Fibroblast of skin of scalp (primary cell): ENCODE results near the gene TRAF1.
A peak's percentile ranks its signal among the peaks of the same experiment; 100 is the strongest.

Experiments used
- DNase-seq: peaks from one replicate; pipeline ENCODE4 v3.0.0-alpha.2; 2013

TRAF1 gene

DNA sequence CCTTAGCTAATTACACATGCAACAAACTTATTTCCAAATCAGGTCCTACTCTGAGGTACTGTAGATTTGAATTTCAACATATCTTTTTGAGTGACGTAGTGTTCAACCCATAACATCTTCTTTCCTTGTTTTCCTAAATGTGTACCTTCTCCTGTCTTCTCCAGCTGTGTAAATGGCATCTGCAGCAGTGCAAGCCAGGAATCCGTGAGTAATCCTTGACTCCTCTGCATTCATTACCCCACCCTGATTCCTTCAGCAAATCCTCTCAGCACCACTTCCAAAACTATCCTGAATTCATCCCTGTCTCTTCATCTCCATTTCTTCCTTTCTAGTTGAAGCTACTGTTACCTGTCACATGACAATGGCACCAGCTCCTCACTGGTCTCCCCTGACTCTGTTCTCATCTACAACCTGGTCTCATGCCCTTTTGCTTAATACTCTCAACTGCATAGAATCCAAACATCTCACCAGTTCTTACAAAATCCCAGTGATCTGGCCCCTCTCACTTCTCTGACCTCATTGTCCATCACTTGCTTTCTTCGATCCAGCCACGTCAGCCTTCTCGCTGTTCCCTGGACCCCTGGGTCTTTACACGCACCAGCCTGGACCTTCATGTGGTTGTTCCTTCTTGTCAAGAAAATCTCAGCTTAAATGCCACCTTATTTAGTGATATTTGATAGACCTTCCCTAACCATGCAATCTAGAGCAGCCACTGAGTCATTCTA is 14.6 kb upstream of the TRAF1 start:
- DNase-seq = peak; percentile 40

DNA sequence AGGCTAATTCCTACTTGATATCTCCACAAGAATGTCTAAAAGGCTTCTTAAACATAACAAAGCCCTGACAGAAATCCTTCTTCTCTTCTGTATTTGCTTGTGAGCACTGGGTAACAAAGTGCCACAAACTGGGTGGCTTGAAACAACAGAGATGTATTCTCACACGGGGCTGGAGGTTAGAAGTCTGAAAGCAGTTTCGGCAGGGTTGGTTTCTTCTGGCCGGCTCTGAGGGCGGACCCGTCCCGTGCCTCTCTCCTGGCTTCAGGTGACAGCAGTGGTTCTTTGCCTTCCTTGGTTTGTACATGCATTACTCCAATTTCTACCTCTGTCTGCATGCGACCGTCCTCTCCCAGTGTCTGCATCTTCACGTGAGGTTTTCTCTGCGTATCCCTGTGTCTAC is 14.0 kb upstream of the TRAF1 start:
- DNase-seq = no peak

DNA sequence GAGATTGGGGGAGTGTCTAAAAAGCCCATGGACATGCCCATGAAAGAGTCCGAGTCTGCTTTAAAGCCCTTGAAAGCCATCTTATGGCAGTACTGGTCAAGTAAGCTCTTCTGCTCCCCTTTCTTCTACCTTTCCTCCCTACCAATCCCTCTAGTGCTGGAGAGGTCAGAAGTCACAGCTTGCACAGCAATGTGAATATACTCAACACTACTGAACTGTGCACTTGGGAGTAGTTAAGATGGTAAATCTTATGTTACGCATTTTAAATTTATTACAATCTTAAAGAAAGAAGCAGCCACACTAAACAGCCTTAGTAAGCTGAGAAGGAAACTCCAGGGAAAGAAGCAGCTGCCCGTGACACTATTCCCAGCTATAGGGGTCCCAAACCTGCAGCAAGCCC is 12.3 kb upstream of the TRAF1 start:
- no peak for DNase-seq

DNA sequence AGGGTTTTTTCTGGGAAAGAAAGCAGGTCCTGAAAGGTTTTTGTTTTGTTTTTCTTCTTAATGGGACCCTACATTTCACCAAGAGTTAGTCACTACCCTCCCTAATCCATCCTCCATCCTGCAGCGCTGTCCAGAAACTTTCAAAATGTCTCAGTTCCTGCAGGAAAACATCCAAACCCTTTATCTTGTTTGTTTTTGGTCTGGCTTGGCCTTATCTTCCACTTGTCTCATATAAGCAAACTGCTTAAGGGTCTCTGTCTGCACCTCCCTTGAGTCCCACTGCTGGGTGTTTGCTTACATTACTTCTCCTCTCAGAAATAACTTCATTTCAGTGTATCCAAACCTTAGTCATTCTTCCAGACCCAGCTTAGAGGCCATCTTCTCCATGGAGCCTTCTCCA is 11.0 kb upstream of the TRAF1 start:
- peak; percentile 57 for DNase-seq

DNA sequence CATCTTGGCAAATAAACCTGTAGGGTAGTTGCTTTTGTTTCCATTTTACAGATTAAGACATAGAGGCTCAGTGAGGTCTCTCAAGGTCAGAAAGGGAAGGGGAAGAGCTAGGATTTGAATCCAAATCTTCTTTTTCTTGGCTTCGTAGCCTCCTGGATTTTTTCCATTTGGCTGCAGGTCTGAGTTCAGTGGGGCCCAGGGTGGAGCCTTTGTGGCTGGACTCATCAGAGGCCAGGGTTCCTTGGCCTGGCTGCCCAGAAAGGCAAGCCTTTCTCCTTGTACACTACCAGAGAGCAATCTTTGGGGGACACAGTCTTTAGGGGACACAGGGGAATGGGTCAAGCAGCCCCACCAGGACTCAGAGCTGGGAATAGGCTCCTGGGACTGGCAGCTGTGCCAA is 10.5 kb upstream of the TRAF1 start:
- no peak for DNase-seq

DNA sequence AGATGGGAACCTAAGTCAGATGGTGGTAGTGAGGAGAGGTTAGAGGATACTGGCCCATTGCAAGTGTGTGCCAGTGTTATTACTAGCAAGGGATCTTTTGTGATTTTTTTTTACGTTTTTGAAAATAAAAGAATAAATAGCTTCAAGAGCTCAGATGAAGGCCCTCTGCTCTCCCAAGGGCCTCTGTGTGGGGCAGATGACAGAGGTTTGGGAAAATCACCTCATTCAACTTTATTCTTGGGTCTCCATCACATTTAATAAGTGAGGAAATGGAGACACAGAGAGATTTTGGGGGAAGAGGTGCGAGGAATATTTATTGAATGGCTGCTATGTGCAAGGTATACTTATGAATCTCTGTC is 10.1 kb upstream of the TRAF1 start:
- DNase-seq = no peak

DNA sequence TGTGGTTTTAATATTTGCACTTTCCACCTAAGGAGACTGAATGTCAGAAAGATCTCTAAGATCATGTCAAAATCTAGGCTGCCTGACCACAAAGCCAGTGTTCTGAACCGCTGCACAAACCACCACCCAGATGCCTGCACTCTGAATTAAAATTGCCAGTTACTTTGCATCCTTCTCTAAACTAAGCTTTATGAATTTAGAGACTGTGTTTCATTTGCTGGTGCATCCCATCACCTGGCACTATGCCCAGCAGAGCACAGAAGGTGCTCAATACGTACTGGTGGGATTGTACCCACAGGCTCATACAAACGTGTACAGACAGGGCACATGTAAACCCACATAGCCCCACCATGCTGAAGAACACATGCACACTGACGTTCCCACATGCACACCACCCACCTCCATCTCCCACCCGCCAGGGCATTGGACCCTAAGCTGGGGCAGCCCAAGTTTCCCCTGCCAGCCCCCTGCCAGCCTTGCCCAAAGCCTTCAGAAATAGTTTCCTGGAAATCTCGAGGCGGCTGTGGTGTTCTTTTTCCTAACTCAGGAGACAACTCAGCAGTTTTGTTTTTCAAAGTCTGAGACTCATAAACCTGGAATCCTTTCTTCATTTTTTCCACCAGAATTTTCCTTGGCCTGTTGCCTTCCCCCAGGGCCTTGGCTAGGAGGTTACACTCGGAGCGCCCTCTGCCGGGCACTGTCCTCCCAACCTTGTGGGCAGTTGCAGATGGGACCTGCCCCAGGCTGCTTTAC is 9.6 kb upstream of the TRAF1 start:
- DNase-seq = peak; percentile 97

DNA sequence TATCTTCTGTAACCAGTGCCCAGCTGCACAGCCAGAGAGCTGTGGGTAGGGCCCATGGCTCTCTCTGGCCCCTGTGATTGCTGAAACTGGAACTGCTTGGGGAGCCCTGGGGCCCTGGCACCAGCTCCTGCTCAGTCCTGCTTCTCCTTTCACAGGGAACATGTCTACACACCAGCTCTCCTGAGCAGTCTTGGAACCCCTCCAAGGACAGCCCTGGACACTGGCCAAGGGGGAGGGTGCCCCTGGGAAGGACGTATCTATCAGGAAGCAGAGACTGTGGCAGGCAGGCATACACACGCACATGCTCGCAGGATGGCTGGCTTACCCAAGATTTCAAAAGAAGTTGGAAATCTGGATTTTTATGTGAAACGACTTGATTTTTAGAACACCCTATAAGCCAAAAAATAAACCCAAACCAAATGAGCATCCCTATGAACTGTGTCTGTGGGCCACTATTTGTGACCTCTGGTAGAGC is 8.8 kb upstream of the TRAF1 start:
- peak; percentile 93 for DNase-seq

DNA sequence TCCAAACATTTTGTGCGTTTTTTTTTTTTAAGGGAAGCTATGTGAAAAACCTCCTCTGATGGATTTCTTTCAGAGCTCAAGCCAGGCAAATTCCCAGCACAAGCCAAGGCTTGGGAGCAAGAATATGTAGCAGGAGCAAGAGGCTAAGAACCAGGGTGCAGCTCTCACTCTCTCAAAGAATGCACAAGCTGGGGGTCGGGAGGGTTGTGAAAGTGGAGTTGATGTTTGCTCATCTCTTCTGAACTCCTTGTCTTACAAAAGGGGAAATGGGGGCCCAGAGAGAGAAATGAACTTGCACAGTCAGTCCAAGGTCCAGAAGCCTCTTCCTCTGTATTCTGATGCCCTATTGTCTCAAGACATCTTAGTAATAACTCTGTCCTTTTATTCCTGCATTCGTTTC is 7.7 kb upstream of the TRAF1 start:
- no peak for DNase-seq

DNA sequence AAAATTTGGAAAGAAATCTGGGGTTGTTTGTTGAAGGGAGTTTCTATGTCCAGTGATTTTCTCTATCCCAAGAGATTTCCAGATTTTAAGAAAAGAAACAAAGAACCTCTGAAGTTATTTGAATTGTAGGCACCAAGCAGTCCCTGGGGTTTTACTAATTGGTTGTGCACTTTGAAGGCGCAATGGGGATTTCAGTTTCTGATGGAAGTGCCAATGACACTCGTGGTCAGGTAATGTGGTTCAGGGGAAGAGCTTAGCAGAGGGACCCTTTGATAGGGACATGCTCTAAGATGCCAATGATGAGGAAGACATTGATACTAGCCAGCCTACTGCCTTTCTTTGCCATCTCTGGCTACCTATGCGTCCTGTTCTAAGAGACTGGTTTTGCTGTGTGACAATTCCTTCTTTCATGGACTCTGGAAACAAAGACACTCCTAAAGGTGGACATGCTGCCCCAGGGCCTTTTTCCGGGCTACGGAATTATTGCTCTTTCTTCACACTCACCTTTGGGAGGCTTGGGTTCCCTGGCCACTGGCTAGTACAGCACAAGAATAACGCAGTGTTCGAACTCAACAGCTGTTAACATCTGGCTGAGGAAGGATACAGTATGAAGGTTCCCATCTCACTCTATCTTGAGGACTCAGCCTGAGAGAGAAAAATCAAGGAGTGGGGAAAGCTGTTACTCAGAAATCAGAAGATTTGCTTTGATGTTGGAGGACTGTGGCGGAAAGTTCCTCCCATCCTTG is 6.9 kb upstream of the TRAF1 start:
- no peak for DNase-seq

DNA sequence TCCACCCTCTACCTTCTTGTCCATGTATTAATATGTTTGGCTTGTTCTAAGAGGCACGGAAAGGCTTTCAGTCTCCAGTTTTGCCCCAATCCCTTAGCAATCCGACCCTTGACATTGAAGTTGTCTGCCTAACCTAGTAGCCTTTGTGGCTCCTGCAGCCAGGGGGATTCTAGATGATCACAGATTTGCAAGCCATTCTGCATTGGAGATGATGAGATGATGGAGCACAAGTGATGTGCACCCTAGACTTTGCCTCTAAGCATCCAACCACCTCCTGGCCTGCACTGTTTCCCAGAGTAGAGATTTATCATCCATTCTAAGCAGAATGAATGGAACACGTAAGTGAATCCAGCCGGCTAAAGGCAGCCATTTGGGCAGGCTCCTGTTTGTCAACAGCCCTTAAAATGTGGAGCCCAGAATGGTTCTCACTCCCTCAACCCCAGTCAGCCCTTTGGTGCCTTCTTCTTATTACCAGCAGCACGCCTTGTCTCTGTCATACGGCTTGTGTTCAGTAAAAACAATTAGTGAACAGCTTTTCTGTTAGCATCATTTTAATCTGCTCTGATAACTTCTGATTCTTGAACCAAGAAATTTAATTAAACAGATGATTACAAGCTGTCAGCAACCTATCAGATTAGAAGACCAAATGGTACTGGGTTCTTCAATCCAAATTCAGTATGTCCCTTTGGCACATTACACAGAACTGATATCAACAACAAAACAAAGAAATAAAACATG is 5.7 kb upstream of the TRAF1 start:
- DNase-seq = no peak

DNA sequence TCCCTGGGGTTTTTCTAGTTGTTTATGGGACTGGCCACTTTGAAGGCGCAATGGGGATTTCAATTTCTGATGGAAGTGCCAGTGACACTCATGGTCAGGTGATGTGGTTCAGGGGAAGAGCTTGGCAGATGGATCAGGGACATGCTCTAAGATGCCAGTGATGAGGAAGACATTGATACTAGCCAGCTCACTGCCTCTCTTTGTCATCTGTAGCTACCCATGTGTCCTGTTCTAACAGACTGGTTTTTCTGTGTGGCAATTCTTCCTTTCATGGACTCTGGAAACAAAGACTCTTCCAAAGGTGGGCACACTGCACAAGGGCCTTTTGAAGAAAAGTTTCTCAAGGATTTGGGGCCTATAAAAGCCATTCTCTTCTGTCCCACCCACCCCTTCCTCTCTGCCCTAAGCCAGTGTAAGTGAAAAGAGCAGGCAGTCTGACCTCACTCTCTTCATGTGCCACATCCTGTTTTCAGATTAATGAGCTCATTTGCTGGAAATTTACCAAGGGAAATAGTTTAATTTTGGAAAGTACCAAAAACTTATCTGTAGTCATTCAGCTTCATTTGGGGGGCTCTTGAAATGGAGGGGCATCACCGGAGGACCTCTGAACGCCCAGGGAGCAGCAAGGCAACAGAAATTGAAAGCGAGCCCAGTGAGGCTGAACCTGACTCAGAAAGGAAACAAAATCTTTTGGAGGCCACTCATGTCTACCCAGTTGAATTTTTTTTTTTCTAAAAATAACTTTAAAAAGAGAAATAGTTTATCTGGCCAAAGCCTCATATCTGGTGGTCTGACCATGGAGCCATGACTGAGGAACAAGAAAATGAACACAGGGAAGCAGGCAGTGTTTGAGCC is 4.9 kb upstream of the TRAF1 start:
- peak; percentile 79 for DNase-seq

DNA sequence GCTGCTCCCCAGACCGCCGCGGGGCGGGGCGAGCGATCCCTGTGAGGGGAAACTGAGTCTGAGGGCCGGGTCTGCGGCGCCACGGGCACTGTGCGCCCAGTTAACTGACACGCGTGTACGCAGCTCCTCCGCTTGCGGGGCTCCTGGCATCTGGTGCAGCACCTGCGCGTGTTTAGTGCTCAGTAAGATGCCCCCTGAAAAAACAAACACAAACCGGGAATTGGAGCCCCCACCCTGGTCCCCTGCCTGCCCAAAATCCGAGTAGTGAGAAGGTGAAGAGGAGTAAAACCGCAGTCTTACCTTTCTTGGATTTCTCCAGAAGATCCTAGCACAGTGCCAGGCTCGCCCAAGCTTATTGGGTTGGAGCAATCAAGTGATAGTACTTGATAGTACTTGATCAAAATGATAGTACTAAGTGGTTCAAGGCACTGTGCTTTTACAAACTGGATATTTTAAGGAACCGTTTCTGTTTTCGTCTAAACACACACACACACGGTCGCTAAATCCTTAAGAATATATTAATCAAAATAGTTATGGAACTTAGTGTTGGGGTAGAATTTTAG is 2.7 kb upstream of the TRAF1 start:
- DNase-seq = no peak

DNA sequence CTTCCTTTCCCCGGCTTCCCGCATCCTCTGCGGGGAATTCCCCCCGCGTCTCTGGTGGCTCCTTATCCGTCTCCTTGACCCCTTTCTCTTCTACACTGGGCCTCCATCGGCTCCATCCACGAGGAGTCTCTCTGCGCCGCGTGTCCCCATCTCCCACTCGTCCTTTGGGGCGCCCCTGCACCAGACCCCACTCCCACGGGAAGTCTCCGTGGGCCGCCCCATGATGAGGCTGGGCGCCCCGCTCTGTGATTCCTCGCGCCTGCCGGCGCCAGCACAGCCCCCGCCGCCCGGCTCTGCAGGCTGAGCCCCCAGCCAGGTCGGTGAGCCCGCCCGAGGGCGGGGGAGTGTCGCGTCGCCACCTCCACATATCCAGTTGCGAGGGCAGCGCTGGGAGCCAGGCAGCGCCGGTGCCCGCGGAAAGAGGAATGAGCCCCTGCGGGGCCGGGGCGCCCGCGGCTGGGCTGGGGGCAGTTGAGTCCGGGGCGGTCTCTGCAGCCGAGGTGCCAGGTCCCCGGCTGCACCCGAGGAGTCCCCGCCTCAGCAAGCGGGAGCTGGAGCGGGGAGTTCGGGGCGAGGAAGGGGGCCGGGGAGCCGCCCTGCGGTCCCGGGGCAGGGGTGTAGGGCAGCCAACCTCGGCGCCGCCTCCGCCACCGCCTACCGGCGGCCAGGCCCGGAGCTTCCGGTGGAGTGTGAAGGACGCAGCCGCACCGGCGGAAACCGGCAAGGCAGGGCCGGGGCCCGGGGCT is 2.1 kb upstream of the TRAF1 start:
- DNase-seq = peak; percentile 59

DNA sequence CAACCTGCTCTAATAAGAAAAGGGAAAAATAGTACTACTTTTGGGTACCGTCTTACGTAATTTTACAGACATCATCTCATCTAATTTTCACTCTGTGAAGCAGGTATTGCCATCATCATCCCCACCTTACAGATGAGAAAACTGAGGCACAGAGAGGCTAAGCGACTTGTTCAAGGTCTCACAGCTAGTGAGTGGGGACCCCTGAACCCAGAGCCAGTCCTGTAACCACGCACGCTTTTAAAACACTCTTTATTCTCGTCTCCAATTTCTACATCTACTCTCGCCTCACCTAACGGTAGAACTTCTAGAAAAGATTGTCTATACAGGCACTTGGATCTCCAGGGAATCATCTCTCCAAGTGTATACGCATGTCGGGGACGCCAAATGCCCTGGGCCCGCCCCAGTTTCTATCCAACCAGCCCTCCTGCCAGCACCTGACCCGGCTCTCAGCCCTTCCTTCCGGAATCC is 1.5 kb upstream of the TRAF1 start:
- no peak for DNase-seq

DNA sequence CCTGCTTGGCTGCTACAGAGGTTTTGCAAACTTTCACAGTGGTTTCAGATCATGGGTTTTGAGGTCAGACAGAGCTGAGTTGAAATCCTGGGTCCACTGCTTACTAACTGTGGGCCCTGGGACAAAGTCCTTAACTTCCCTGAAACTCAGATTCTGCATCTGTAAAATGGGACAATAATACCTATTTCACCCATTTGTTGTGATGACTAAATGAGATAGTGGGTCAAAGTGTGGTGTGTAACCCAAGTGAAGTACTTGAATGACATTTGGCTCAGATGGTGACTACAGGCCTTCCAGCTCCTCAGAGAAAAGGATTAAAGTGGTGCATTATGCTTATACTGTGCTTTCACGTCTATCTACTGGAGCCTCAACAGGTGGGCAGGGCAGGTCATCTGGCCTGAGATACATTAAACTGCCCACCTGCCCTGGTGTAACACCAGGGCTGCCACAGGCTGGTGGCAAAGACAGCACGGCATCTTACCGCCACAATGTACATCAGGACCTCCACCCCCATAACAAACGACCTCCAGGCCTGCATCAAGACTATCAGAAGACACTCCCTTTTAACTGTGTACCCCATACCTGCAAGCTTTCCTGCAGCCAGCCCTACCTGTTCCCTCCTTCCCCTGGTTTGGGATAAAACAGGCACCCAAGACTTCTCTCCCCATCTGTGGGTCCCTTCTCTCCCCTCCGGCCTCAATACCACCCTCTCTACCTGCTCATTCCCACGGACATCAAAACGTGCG is 846 bp upstream of the TRAF1 start:
- DNase-seq = no peak

DNA sequence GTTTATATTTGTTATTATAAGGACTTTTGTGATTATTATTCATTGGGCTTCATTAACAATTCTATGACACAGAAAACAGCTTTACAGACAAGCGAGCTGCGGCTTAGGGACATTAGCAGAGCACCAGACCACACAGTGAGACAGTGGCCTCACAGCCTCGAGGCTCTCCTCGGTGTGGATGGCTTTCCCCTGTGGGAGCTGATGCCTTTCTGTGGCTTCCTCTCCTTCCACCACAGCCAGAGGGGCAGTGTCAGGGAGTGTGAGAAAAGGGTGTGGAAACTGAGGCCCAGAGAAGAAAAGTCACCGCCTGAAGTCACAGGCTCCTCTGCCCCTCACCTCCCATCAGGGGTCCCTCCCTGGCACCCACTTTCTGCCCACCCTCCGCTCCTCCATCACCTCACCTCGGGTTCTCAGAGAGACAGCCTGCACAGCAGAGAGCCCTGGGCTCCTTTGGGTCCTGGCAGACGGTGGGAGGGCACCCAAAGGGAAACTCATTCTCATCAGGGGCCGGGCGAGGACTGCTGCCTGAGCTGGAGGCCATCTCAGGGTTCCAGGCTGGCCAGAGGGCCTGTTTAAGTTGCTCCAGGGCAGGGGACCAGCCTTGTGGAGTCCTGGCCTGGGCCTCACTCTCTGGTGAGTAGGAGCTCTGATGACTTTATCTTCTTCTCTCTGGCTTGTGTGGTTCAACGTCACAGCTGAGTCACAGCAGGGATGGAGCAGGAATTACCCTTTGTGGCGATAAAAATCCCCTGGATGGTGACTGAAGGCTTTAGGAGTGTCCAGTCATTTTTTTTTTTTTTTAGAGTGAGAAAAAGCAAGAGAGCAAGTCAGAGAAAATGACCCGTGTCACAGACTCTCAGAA is 830 bp downstream of the TRAF1 start:
- peak; percentile 84 for DNase-seq

DNA sequence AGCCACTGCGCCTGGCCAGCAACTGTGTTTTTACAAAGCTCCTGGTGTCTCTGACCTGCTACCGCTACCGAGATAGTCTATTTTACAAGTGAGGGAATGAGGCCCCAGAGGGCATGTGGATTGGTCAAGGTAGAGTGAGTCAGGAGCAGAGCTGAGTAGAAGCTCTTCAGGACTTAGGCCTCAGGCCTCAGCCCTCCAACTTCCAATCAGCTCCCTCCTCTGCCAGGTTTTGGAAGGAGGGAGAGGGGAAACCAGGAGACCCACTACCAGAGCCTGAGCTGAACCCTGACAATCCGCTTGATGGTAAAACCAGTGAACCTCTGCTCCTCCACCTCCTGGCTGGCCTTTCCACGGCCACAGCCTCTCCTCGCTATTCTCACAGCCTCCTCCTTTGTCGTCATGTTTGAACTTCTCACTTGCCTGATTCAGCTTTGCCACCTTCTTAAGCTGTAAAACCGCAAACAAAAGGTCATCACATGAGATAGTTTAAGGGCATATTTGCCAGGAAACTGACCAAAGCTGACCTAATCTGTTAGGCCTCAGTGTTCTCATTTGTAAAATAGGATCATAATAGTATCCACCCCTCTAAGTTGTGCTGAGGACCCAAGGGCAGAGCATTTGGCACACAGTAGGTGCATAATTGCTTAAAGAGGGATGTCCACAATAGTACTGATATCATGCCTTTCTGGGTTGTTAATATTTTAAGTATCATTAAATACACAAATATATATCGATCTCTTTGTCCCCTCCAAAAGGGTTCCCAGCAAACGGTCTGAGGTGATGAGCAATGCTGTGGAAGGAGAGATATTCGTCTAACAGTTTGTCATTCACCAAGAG is 1.7 kb downstream of the TRAF1 start:
- DNase-seq = no peak
